Lung (tissue), 12 donors: Measurements from ENCODE around the gene MPPED1. TPM values are rescaled to one million over a fixed set of nuclear protein-coding genes. Genes with fewer than 3 reads are reported as not detected.

ENCODE experiments used
- ATAC-seq: fragments of 200-7000 bp; cut with Tn5 transposase; one replicate; pipeline ENCODE4 v1.9.1; 2020; ENCODE audit warnings: moderate number of reproducible peaks; ENCODE audit not compliant: insufficient read depth, low FRiP score
- DNase-seq, 3 donors: peaks; one replicate each; pipeline ENCODE4 v3.0.0-alpha.2; 2013 to 2017
- H3K27ac ChIP-seq, 2 donors: one replicate each; pipeline ENCODE4 v1.5.1; 2013; ENCODE audit warnings: mild to moderate bottlenecking in 2 of 2, moderate library complexity in 2 of 2, control low read depth in 1 of 2, inconsistent platforms in 1 of 2, low read depth in 1 of 2, low read length in 1 of 2
- H3K27me3 ChIP-seq, 3 donors: one replicate each; pipeline ENCODE4 v1.5.1; 2013; ENCODE audit warnings: low read length in 2 of 3; ENCODE audit not compliant: control insufficient read depth in 3 of 3, insufficient read depth in 3 of 3
- H3K36me3 ChIP-seq, 4 donors: one replicate each; pipeline ENCODE4 v1.5.1; 2013; ENCODE audit warnings: low read length in 4 of 4, mild to moderate bottlenecking in 1 of 4, moderate library complexity in 1 of 4; ENCODE audit not compliant: control insufficient read depth in 4 of 4, insufficient read depth in 4 of 4
- H3K4me1 ChIP-seq, 5 donors: one replicate each; pipeline ENCODE4 v1.5.1; 2013; ENCODE audit warnings: low read length in 5 of 5, mild to moderate bottlenecking in 2 of 5, moderate library complexity in 1 of 5; ENCODE audit not compliant: control insufficient read depth in 5 of 5, insufficient read depth in 5 of 5
- H3K4me3 ChIP-seq: one replicate; pipeline ENCODE4 v1.5.1; 2013; ENCODE audit warnings: mild to moderate bottlenecking, control low read depth, moderate library complexity
- H3K9ac ChIP-seq, 2 donors: one replicate each; pipeline ENCODE4 v1.5.1; 2013; ENCODE audit warnings: low read length in 2 of 2, control low read depth in 1 of 2; ENCODE audit not compliant: insufficient read depth in 1 of 2
- H3K9me3 ChIP-seq, 4 donors: one replicate each; pipeline ENCODE4 v1.5.1; 2013; ENCODE audit warnings: low read length in 3 of 4, mild to moderate bottlenecking in 1 of 4, moderate library complexity in 1 of 4; ENCODE audit not compliant: control insufficient read depth in 4 of 4, insufficient read depth in 3 of 4
- WGBS, 2 donors: extraction: QIAGEN DNeasy Blood & Tissue Kit; methylation state at CpG; one replicate each; pipeline ENCODE4 v1.1.7; 2013; 5-methylcytosine and 5-hydroxymethylcytosine counted together
- polyA plus RNA-seq, 2 donors: library from polyadenylated mRNA; stranded (reverse); fragments of 200-250 nt; gene quantifications; one replicate each; pipeline ENCODE4 v1.2.1, GENCODE V29; 2013
- total RNA-seq, 2 donors: library from RNA; depleted of rRNA in 1 of 2; stranded (reverse); fragments of >200 nt in 1 of 2; gene quantifications; one replicate each; pipeline ENCODE4 v1.2.1, GENCODE V29; 2014 to 2021
- TF ChIP-seq, protein P1 (sequence below): IDR thresholded peaks from 2 replicates; pipeline ENCODE4 v1.5.1; 2012; ENCODE audit warnings: mild to moderate bottlenecking; ENCODE audit errors: control extremely low read depth, extremely low read depth
- donor health status: control.
- donor health status: control.
- donor health status: Bipolar disorder and iron deficiency.
- donor health status: healthy.
- donor health status: DM: yes; HTN: yes; CAD: no.

MPPED1 gene
- total and polyA plus RNA-seq, 4 donors, result 0.05 to 0.65 TPM; not detected in 2

DNA sequence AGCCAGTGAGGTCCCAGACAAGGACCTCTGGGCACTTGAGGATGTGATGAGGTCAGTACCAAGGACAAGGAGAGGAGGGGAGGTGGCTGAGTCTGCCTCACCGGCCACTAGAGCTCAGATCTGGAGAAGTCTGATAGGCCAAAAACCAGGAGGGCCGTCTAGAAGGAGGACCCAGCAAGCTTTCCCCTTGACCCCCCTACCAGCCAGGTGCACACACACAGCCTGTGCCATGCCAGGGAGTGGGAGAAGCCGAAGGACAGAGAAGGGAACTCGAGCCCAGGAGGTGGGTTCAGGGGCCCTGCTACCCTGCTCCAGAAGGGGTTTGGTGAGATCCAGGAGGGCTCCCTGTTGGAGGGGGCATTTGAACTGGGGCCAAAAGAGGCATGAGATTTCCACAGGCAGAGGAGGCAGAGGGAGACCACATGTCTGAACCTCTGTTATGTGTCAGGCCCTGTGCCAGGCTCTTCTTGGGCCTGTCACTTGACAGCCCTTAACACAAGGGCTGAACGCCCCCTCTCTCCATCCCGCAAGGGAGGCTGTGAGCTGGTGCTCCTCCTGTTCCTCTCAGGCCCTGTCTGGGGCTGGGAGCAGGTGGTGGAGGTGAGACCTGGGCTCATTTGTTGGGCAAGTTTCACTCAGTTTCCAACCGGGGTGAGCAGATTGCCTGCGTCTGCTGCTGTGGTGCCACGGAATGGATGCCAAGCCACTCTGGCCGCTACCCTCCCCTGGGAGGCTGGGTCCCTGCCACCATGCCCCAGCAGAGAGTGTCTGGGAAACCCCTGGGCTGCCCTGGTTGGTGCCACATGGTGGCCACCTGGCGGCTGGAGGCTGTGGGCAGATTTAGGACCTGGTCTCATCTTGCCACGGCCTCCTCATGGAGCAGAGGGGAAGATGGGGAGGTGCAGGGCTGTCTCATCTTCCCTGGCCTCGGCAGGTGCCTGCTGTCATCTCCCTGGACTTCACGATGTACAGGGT lies 65.2 kb downstream of the MPPED1 start:
- H3K27ac ChIP-seq, result no peak overlapping the region
- H3K9ac ChIP-seq, result no peak overlapping the region
- TF ChIP-seq, protein P1, sequence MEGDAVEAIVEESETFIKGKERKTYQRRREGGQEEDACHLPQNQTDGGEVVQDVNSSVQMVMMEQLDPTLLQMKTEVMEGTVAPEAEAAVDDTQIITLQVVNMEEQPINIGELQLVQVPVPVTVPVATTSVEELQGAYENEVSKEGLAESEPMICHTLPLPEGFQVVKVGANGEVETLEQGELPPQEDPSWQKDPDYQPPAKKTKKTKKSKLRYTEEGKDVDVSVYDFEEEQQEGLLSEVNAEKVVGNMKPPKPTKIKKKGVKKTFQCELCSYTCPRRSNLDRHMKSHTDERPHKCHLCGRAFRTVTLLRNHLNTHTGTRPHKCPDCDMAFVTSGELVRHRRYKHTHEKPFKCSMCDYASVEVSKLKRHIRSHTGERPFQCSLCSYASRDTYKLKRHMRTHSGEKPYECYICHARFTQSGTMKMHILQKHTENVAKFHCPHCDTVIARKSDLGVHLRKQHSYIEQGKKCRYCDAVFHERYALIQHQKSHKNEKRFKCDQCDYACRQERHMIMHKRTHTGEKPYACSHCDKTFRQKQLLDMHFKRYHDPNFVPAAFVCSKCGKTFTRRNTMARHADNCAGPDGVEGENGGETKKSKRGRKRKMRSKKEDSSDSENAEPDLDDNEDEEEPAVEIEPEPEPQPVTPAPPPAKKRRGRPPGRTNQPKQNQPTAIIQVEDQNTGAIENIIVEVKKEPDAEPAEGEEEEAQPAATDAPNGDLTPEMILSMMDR, result no peak
- peaks cover 0 to 5% (median 0%) of the 10 kb centered on the region in 4 donors for H3K9me3 ChIP-seq
- 82 to 90% methylated on average over 14 of the region's 14 CpGs for WGBS, 2 donors
- H3K36me3 ChIP-seq, result no peaks in the 10 kb centered on the region
- no peaks in the 10 kb centered on the region for H3K4me1 ChIP-seq
- H3K27me3 ChIP-seq, result no peaks in the 10 kb centered on the region
- H3K4me3 ChIP-seq, result no peak overlapping the region
- no peak for ATAC-seq
- DNase-seq, result peak in 1 of 3 donors; percentile 3

- H3K9ac ChIP-seq, result no peak overlapping the region
- H3K36me3 ChIP-seq, result no peaks in the 10 kb centered on the region
- no peak overlapping the region for H3K4me3 ChIP-seq
- no peaks in the 10 kb centered on the region for H3K4me1 ChIP-seq
- peaks cover 0 to 5% (median 0%) of the 10 kb centered on the region in 4 donors for H3K9me3 ChIP-seq
- H3K27ac ChIP-seq, result no peak overlapping the region
- no peak for ATAC-seq
- DNase-seq, result peak in 1 of 3 donors; percentile 1
- TF ChIP-seq, protein P1, result no peak
- 92 to 95% methylated on average over 7 of the region's 7 CpGs for WGBS, 2 donors
- H3K27me3 ChIP-seq, result no peaks in the 10 kb centered on the region
Measured at GRCh38 chr22:43477966-43478365, 66.2 kb downstream of the MPPED1 start.

GRCh38 chr22:43478621-43479300 lies 66.9 kb downstream of the MPPED1 start:
- Histone ChIP-seq H3K9ac (no peak overlapping the region), H3K4me1 (no peaks in the 10 kb centered on the region), H3K9me3 (peaks cover 0 to 5% (median 0%) of the 10 kb centered on the region in 4 donors), H3K36me3 (no peaks in the 10 kb centered on the region), H3K27ac (no peak overlapping the region), H3K27me3 (no peaks in the 10 kb centered on the region), H3K4me3 (no peak overlapping the region)
- ATAC-seq, result no peak
- TF ChIP-seq, protein P1, result no peak
- peak in 1 of 3 donors; percentile 7 for DNase-seq
- WGBS, 2 donors, result 91 to 94% methylated on average over 21 of the region's 21 CpGs
